HepG2 (cell line): Measurements from ENCODE around the gene DENND2A. TPM values are rescaled to one million over a fixed set of nuclear protein-coding genes. Genes with fewer than 3 reads are reported as not detected.

Experiments
- ATAC-seq: fragments of 200-7000 bp; cut with Tn5 transposase; 3 replicates; pipeline ENCODE4 v1.9.1; 2020; ENCODE audit warnings: mild to moderate bottlenecking, moderate library complexity
- BruUV-seq: library from RNA; stranded (reverse); fragments of 400-500 nt; replicated peaks from 2 replicates; lab custom pipeline; 2021; lab: Mats Ljungman, UMichigan
- CTCF ChIA-PET: fragments of 300-600 bp; formaldehyde crosslinking; extraction: SDS; loops from one replicate; lab custom pipeline; 2021; ENCODE audit warnings: low total read pairs, inconsistent platforms, low intra/inter-chr PET ratio; lab: Yijun Ruan, JAX
- POLR2A ChIA-PET: fragments of 350-600 bp; sonication (Branson Sonifier 250); formaldehyde crosslinking; loops from one replicate; lab custom pipeline; 2020; ENCODE audit warnings: antibody characterized with exemption, inconsistent platforms; lab: Yijun Ruan, JAX
- DNase-seq: peaks from one replicate; pipeline ENCODE4 v3.0.0-alpha.2; 2015; ENCODE audit warnings: low spot score
- FAIRE-seq: peaks from 3 replicates; lab custom pipeline; 2011; peaks lifted over from hg19 to GRCh38; lab: Jason Lieb, UNC
- H2AFZ ChIP-seq: one replicate; pipeline ENCODE4 v1.6.1; 2011; ENCODE audit warnings: low read length, inconsistent platforms
- H3K27ac ChIP-seq: fragments of 300-600 bp; 3 replicates; pipeline ENCODE4 v1.8.0; 2011; ENCODE audit warnings: mixed run types, mild to moderate bottlenecking, mixed read lengths, low read length, inconsistent platforms; ENCODE audit not compliant: insufficient read depth; ENCODE audit errors: extremely low read length
- H3K27me3 ChIP-seq, 2 experiments: fragments of 200-600 bp in 1 of 2; 2 replicates in 1 of 2; 3 replicates in 1 of 2; pipeline versions ENCODE4 v1.6.0 to v1.8.0; 2011; ENCODE audit warnings: low read length in 2 of 2, mild to moderate bottlenecking in 2 of 2, moderate library complexity in 2 of 2, inconsistent platforms in 1 of 2; ENCODE audit not compliant: insufficient read depth in 2 of 2, control insufficient read depth in 1 of 2
- H3K36me3 ChIP-seq, 2 experiments: fragments of 200-600 bp in 1 of 2; replicated peaks in 1 of 2; 2 replicates in 1 of 2; 3 replicates in 1 of 2; pipeline versions ENCODE4 v1.5.1 to v1.8.0; 2011; ENCODE audit warnings: low read length in 2 of 2, inconsistent platforms in 1 of 2; ENCODE audit not compliant: insufficient read depth in 2 of 2, control insufficient read depth in 1 of 2
- H3K4me1 ChIP-seq: 2 replicates; pipeline ENCODE4 v1.5.1; 2012; ENCODE audit warnings: low read length, inconsistent platforms; ENCODE audit not compliant: insufficient read depth
- H3K4me2 ChIP-seq: 2 replicates; pipeline ENCODE4 v1.6.0; 2011; ENCODE audit warnings: low read depth, low read length, inconsistent platforms
- H3K4me3 ChIP-seq, 3 experiments: fragments of 200-600 bp in 1 of 3; sonication (generic), shearing (Covaris generic) in 1 of 3; replicated peaks in 1 of 3; 2 replicates each; pipeline ENCODE4 v1.5.1; 2011 to 2016; ENCODE audit warnings: low read length in 3 of 3, inconsistent platforms in 2 of 3, low read depth in 2 of 3, mild to moderate bottlenecking in 2 of 3, control low read depth in 1 of 3, mixed read lengths in 1 of 3; ENCODE audit not compliant: insufficient read depth in 1 of 3
- H3K79me2 ChIP-seq: one replicate; pipeline ENCODE4 v1.6.1; 2011; ENCODE audit warnings: low read length, inconsistent platforms; ENCODE audit not compliant: insufficient read depth
- H3K9ac ChIP-seq: 2 replicates; pipeline ENCODE4 v1.6.0; 2011; ENCODE audit warnings: mild to moderate bottlenecking, low read depth, low read length, inconsistent platforms; ENCODE audit not compliant: insufficient read depth
- H3K9me3 ChIP-seq: 2 replicates; pipeline ENCODE4 v1.5.1; 2012; ENCODE audit warnings: mild to moderate bottlenecking, low read length
- H4K20me1 ChIP-seq: 2 replicates; pipeline ENCODE4 v1.6.0; 2011; ENCODE audit warnings: inconsistent platforms, mild to moderate bottlenecking, low read length, moderate library complexity; ENCODE audit not compliant: insufficient read depth
- ATF5 ChIP-seq: sonication (generic); formaldehyde crosslinking; IDR thresholded peaks from 2 replicates; pipeline ENCODE4 v1.4.0; 2020; ENCODE audit warnings: mild to moderate bottlenecking, low read depth, missing genetic modification reagents
- CAMTA2 ChIP-seq: sonication (generic); formaldehyde crosslinking; IDR thresholded peaks from 2 replicates; pipeline ENCODE4 v1.4.0; 2020; ENCODE audit warnings: mild to moderate bottlenecking, missing genetic modification reagents, borderline replicate concordance
- ELF1 ChIP-seq: sonication (generic); formaldehyde crosslinking; IDR thresholded peaks from 2 replicates; pipeline ENCODE4 v1.4.0; 2020; ENCODE audit warnings: missing genetic modification reagents
- KAT8 ChIP-seq: IDR thresholded peaks from 2 replicates; pipeline ENCODE4 v1.6.1; 2016; ENCODE audit warnings: missing genetic modification reagents, missing compliant biosample characterization
- MBD4 ChIP-seq: IDR thresholded peaks from 2 replicates; pipeline ENCODE4 v1.6.1; 2012; ENCODE audit warnings: low read length, inconsistent platforms, borderline replicate concordance
- MTA1 ChIP-seq: sonication (generic); formaldehyde crosslinking; IDR thresholded peaks from 2 replicates; pipeline ENCODE4 v1.4.0; 2020; ENCODE audit warnings: missing genetic modification reagents, mild to moderate bottlenecking, borderline replicate concordance
- MXD1 ChIP-seq: sonication (generic); formaldehyde crosslinking; IDR thresholded peaks from 2 replicates; pipeline ENCODE4 v1.4.0; 2020; ENCODE audit warnings: mild to moderate bottlenecking, missing genetic modification reagents
- NFATC3 ChIP-seq: sonication (generic); formaldehyde crosslinking; IDR thresholded peaks from 2 replicates; pipeline ENCODE4 v1.5.1; 2020; ENCODE audit warnings: mild to moderate bottlenecking, missing genetic modification reagents
- RFXANK ChIP-seq: IDR thresholded peaks from 2 replicates; pipeline ENCODE4 v1.6.1; 2016
- RXRB ChIP-seq: IDR thresholded peaks from 2 replicates; pipeline ENCODE4 v1.6.1; 2016; ENCODE audit warnings: borderline replicate concordance, missing genetic modification reagents, missing compliant biosample characterization
- TEF ChIP-seq: sonication (generic); formaldehyde crosslinking; IDR thresholded peaks from 2 replicates; pipeline ENCODE4 v1.5.0; 2020; ENCODE audit warnings: missing genetic modification reagents
- ZBTB10 ChIP-seq: sonication (generic); formaldehyde crosslinking; IDR thresholded peaks from 2 replicates; pipeline ENCODE4 v1.4.0; 2020; ENCODE audit warnings: missing genetic modification reagents, borderline replicate concordance
- ZFX ChIP-seq: sonication (generic); formaldehyde crosslinking; IDR thresholded peaks from 2 replicates; pipeline ENCODE4 v1.4.0; 2020; ENCODE audit warnings: mild to moderate bottlenecking, low read depth, missing genetic modification reagents, moderate library complexity
- ZFYVE20 ChIP-seq: sonication (generic); formaldehyde crosslinking; IDR thresholded peaks from 2 replicates; pipeline ENCODE4 v1.8.0; 2023; ENCODE audit warnings: low read depth, mild to moderate bottlenecking, moderate library complexity, missing genetic modification reagents, borderline replicate concordance
- ZMYM3 ChIP-seq: sonication (generic); formaldehyde crosslinking; IDR thresholded peaks from 2 replicates; pipeline ENCODE4 v1.5.1; 2020; ENCODE audit warnings: mild to moderate bottlenecking, missing genetic modification reagents
- ZNF281 ChIP-seq: sonication (generic); formaldehyde crosslinking; IDR thresholded peaks from 2 replicates; pipeline ENCODE4 v1.4.0; 2020; ENCODE audit warnings: missing genetic modification reagents, borderline replicate concordance
- ZNF354B ChIP-seq: sonication (generic); formaldehyde crosslinking; IDR thresholded peaks from 2 replicates; pipeline ENCODE4 v1.8.0; 2022; ENCODE audit warnings: mild to moderate bottlenecking, missing genetic modification reagents
- ZNF841 ChIP-seq: sonication (generic); formaldehyde crosslinking; IDR thresholded peaks from 2 replicates; pipeline ENCODE4 v1.8.1; 2023; ENCODE audit warnings: missing genetic modification reagents, borderline replicate concordance
- WGBS: methylation state at CpG from one replicate; pipeline ENCODE4 v1.1.6; 2017; ENCODE audit warnings: low lambda C conversion rate; 5-methylcytosine and 5-hydroxymethylcytosine counted together
- in situ Hi-C: cut with HindIII; loops from 2 replicates; pipeline ENCODE4 v1.10.0; 2017; ENCODE audit warnings: low pct_unique_long_range_greater_than_20kb; ENCODE audit not compliant: extremely low pct_ligation_motif_present
- intact Hi-C: fragments of 100-400 bp; cut with micrococcal nuclease; formaldehyde crosslinking; loops from one replicate; pipeline ENCODE4 v1.10.0; 2022; ENCODE audit not compliant: unreplicated experiment
- polyA plus RNA-seq, 8 experiments: library from polyadenylated mRNA; depleted of rRNA in 3 of 8; stranded (reverse) in 7 of 8; unstranded in 1 of 8; fragments of >200 nt; fragmentation: Illumina TruSeq in 4 of 8; extraction: Trizol in 4 of 8; gene quantifications; 2 replicates each; pipeline versions ENCODE4 v1.2.1 to v1.2.3, GENCODE V29; 2011 to 2016; ENCODE audit warnings: low read depth in 4 of 8, missing spikeins in 1 of 8, mixed read lengths in 1 of 8; ENCODE audit not compliant: insufficient read depth in 1 of 8
- total RNA-seq, 5 experiments: library from RNA; depleted of rRNA; stranded (reverse); fragments of >200 nt; fragmentation: Illumina TruSeq; extraction: Trizol; gene quantifications; 2 replicates each; pipeline ENCODE4 v1.2.3, GENCODE V29; 2016; ENCODE audit warnings: low read depth in 1 of 5

The DENND2A gene
- total and polyA plus RNA-seq, 2 of the 13 experiments (the other 11 are each of a cell fraction or from before 2014, with no cell fraction given): not detected

- no peak overlapping the region for H3K27ac ChIP-seq
- intact Hi-C loops (no loop called here), in situ Hi-C loops (loop anchor here (5.0 kb wide), 1 partner anchor 80 kb away; no protein-coding TSS in a partner anchor)
- no peaks in the 10 kb centered on the region for H4K20me1 ChIP-seq
- ATAC-seq: no peak
- BruUV-seq: no TSS peak
- H3K4me3 ChIP-seq: no peak overlapping the region
- peaks cover 0 to 9% of the 10 kb centered on the region in 2 experiments; a peak in 2 of 5 replicates for H3K27me3 ChIP-seq
- no peak for FAIRE-seq
- CTCF ChIA-PET: no interaction called here
- H3K36me3 ChIP-seq: no peaks in the 10 kb centered on the region
- H3K4me2 ChIP-seq: no peak overlapping the region
- DNase-seq: no peak
- no peaks in the 10 kb centered on the region for H3K9me3 ChIP-seq
- 21% methylated on average over 5 of the region's 5 CpGs for WGBS
- H3K9ac ChIP-seq: no peak overlapping the region
- POLR2A ChIA-PET: no interaction called here
- H3K4me1 ChIP-seq: no peaks in the 10 kb centered on the region
- H2AFZ ChIP-seq: no peak overlapping the region
- H3K79me2 ChIP-seq: no peaks in the 10 kb centered on the region
- TF ChIP-seq MTA1 (no peak), MXD1 (CRISPR knock-in tag) (no peak), ZFYVE20 (CRISPR knock-in tag) (no peak), ATF5 (CRISPR knock-in tag) (no peak), ZFX (CRISPR knock-in tag) (no peak), ZBTB10 (CRISPR knock-in tag) (no peak), ZNF841 (no peak), RFXANK (no peak), ELF1 (CRISPR knock-in tag) (no peak), ZNF281 (CRISPR knock-in tag) (no peak), KAT8 (CRISPR knock-in tag) (no peak), ZMYM3 (no peak), CAMTA2 (no peak), ZNF354B (no peak), RXRB (CRISPR knock-in tag) (no peak), NFATC3 (no peak), MBD4 (no peak), TEF (CRISPR knock-in tag) (no peak)
Observed at GRCh38 chr7:140597428-140597949, 43.1 kb downstream of the DENND2A start.
